HepG2 (cell line): Measurements from ENCODE around the gene FN1. TPM values are rescaled to one million over a fixed set of nuclear protein-coding genes. Genes with fewer than 3 reads are reported as not detected.
A peak's percentile ranks its signal among the peaks of the same experiment; 100 is the strongest.

Source experiments
- CAMTA2 ChIP-seq: sonication (generic); formaldehyde crosslinking; IDR thresholded peaks from 2 replicates; pipeline ENCODE4 v1.4.0; 2020; ENCODE audit warnings: mild to moderate bottlenecking, missing genetic modification reagents, borderline replicate concordance
- ELF3 ChIP-seq: IDR thresholded peaks from 2 replicates; pipeline ENCODE4 v1.6.1; 2016; ENCODE audit warnings: missing genetic modification reagents, missing compliant biosample characterization
- IRF9 ChIP-seq: sonication (generic); formaldehyde crosslinking; IDR thresholded peaks from 2 replicates; pipeline ENCODE4 v1.8.0; 2022; ENCODE audit warnings: missing genetic modification reagents, mild to moderate bottlenecking, borderline replicate concordance
- KIAA2018 ChIP-seq: sonication (generic); formaldehyde crosslinking; IDR thresholded peaks from 2 replicates; pipeline ENCODE4 v1.5.0; 2020; ENCODE audit warnings: mild to moderate bottlenecking, missing genetic modification reagents, borderline replicate concordance
- MLX ChIP-seq: IDR thresholded peaks from 2 replicates; pipeline ENCODE4 v1.6.1; 2016
- MXD4 ChIP-seq: IDR thresholded peaks from 2 replicates; pipeline ENCODE4 v1.6.1; 2016; ENCODE audit warnings: mild to moderate bottlenecking, missing biosample characterization, missing genetic modification reagents
- NFAT5 ChIP-seq: sonication (generic); formaldehyde crosslinking; IDR thresholded peaks from 2 replicates; pipeline ENCODE4 v1.4.0; 2020; ENCODE audit warnings: missing genetic modification reagents
- NFKB2 ChIP-seq: sonication (generic); formaldehyde crosslinking; IDR thresholded peaks from 2 replicates; pipeline ENCODE4 v1.4.0; 2020; ENCODE audit warnings: missing genetic modification reagents, borderline replicate concordance
- SNAPC2 ChIP-seq: sonication (generic); formaldehyde crosslinking; IDR thresholded peaks from 2 replicates; pipeline ENCODE4 v1.8.1; 2022; ENCODE audit warnings: mild to moderate bottlenecking, missing genetic modification reagents
- TBX2 ChIP-seq: sonication (generic); formaldehyde crosslinking; IDR thresholded peaks from 2 replicates; pipeline ENCODE4 v1.5.0; 2020; ENCODE audit warnings: missing genetic modification reagents, mild to moderate bottlenecking, borderline replicate concordance
- ZFP1 ChIP-seq: IDR thresholded peaks from 2 replicates; pipeline ENCODE4 v1.6.1; 2016
- ZNF354B ChIP-seq: sonication (generic); formaldehyde crosslinking; IDR thresholded peaks from 2 replicates; pipeline ENCODE4 v1.8.0; 2022; ENCODE audit warnings: mild to moderate bottlenecking, missing genetic modification reagents
- ZNF549 ChIP-seq: sonication (generic); formaldehyde crosslinking; IDR thresholded peaks from 2 replicates; pipeline ENCODE4 v1.5.0; 2020; ENCODE audit warnings: missing genetic modification reagents
- ZNF652 ChIP-seq: IDR thresholded peaks from 2 replicates; pipeline ENCODE4 v1.6.1; 2016; ENCODE audit warnings: low read depth, borderline replicate concordance
- ZNF766 ChIP-seq: sonication (generic); formaldehyde crosslinking; IDR thresholded peaks from 2 replicates; pipeline ENCODE4 v1.5.0; 2020; ENCODE audit warnings: missing genetic modification reagents, borderline replicate concordance
- polyA plus RNA-seq, 8 experiments: library from polyadenylated mRNA; depleted of rRNA in 3 of 8; stranded (reverse) in 7 of 8; unstranded in 1 of 8; fragments of >200 nt; fragmentation: Illumina TruSeq in 4 of 8; extraction: Trizol in 4 of 8; gene quantifications; 2 replicates each; pipeline versions ENCODE4 v1.2.1 to v1.2.3, GENCODE V29; 2011 to 2016; ENCODE audit warnings: low read depth in 4 of 8, missing spikeins in 1 of 8, mixed read lengths in 1 of 8; ENCODE audit not compliant: insufficient read depth in 1 of 8
- total RNA-seq, 5 experiments: library from RNA; depleted of rRNA; stranded (reverse); fragments of >200 nt; fragmentation: Illumina TruSeq; extraction: Trizol; gene quantifications; 2 replicates each; pipeline ENCODE4 v1.2.3, GENCODE V29; 2016; ENCODE audit warnings: low read depth in 1 of 5

The FN1 gene
- total and polyA plus RNA-seq, 2 of the 13 experiments (the other 11 are each of a cell fraction or from before 2014, with no cell fraction given), result 1,847 to 6,471 TPM

- TF ChIP-seq NFAT5 (CRISPR knock-in tag) (no peak), ZNF549 (CRISPR knock-in tag) (no peak), IRF9 (no peak), ZNF652 (CRISPR knock-in tag) (peak; percentile 43; the same call in 1 of the 2 replicates), KIAA2018 (CRISPR knock-in tag) (no peak), ZFP1 (CRISPR knock-in tag) (peak; percentile 55; the same call in 1 of the 2 replicates), MLX (CRISPR knock-in tag) (peak; percentile 31), TBX2 (CRISPR knock-in tag) (peak; percentile 94), SNAPC2 (CRISPR knock-in tag) (no peak), CAMTA2 (CRISPR knock-in tag) (no peak), ELF3 (CRISPR knock-in tag) (peak; percentile 89), NFKB2 (CRISPR knock-in tag) (no peak), MXD4 (CRISPR knock-in tag) (no peak), ZNF354B (CRISPR knock-in tag) (no peak), ZNF766 (0 out of 2 replicates have a peak, but pooled peaks have one; percentile 20)
Observed at GRCh38 chr2:215417400-215417951, 18.4 kb downstream of the FN1 start (continued).
